ENCODE results near the gene CIAO3.

CIAO3 gene

GRCh38 chr16:711548-712320, 29.1 kb downstream of the CIAO3 start:
- peak; percentile 53 to 80 (median 57) for DNase-seq (ENCODE audit: low read depth in 3 of 3)

- DNase-seq (ENCODE audit: low read depth in 3 of 3) = no peak
These were observed 29.7 kb downstream of the CIAO3 start for GRCh38 chr16:711084-711483.

GRCh38 chr16:710500-711075, 30.2 kb downstream of the CIAO3 start:
- no peak for DNase-seq (ENCODE audit: low read depth in 3 of 3)

GRCh38 chr16:709566-710499, 31.0 kb downstream of the CIAO3 start:
- DNase-seq (ENCODE audit: low read depth in 3 of 3) = no peak

- DNase-seq (ENCODE audit: low read depth in 3 of 3) = no peak
These were observed 31.8 kb downstream of the CIAO3 start for GRCh38 chr16:708959-709358.

- DNase-seq (ENCODE audit: low read depth in 3 of 3) = no peak
These were observed 32.8 kb downstream of the CIAO3 start for GRCh38 chr16:708019-708418.

GRCh38 chr16:707062-707538, 33.7 kb downstream of the CIAO3 start:
- no peak for DNase-seq (ENCODE audit: low read depth in 3 of 3)

GRCh38 chr16:706189-707061, 34.4 kb downstream of the CIAO3 start:
- DNase-seq (ENCODE audit: low read depth in 3 of 3) = no peak

GRCh38 chr16:705431-706188, 35.2 kb downstream of the CIAO3 start, which contains the start of gene FBXL16:
TSS of gene FBXL16 (minus strand) at chr16:705801. CDS start at chr16:697405, 8,396 bp downstream.
- DNase-seq (ENCODE audit: low read depth in 3 of 3) = no peak

GRCh38 chr16:704552-705380, 36.0 kb downstream of the CIAO3 start:
- no peak for DNase-seq (ENCODE audit: low read depth in 3 of 3)

GRCh38 chr16:704047-704446, 36.8 kb downstream of the CIAO3 start:
- no peak for DNase-seq (ENCODE audit: low read depth in 3 of 3)

- DNase-seq (ENCODE audit: low read depth in 3 of 3) = no peak
These were observed 37.4 kb downstream of the CIAO3 start for GRCh38 chr16:703406-703805.

GRCh38 chr16:702341-702740, 38.5 kb downstream of the CIAO3 start:
- no peak for DNase-seq (ENCODE audit: low read depth in 3 of 3)

- DNase-seq (ENCODE audit: low read depth in 3 of 3) = no peak
These were observed 39.9 kb downstream of the CIAO3 start for GRCh38 chr16:700684-701584.

- DNase-seq (ENCODE audit: low read depth in 3 of 3) = no peak
These were observed 41.7 kb downstream of the CIAO3 start for GRCh38 chr16:698911-699671.

GRCh38 chr16:695355-696089, 45.3 kb downstream of the CIAO3 start:
- peak in 2 of 3 experiments; percentile 44 to 59 for DNase-seq (ENCODE audit: low read depth in 3 of 3)

- no peak for DNase-seq (ENCODE audit: low read depth in 3 of 3)
These were observed 45.9 kb downstream of the CIAO3 start for GRCh38 chr16:694863-695354.
